ENCODE measurements around the gene CSF3. TPM values are rescaled to one million over a fixed set of nuclear protein-coding genes. Genes with fewer than 3 reads are reported as not detected.

CSF3 gene
- total and polyA plus RNA-seq, 2 of the 13 experiments (the other 11 are each of a cell fraction or from before 2014, with no cell fraction given) = 0.09 TPM; not detected in 1

DNA sequence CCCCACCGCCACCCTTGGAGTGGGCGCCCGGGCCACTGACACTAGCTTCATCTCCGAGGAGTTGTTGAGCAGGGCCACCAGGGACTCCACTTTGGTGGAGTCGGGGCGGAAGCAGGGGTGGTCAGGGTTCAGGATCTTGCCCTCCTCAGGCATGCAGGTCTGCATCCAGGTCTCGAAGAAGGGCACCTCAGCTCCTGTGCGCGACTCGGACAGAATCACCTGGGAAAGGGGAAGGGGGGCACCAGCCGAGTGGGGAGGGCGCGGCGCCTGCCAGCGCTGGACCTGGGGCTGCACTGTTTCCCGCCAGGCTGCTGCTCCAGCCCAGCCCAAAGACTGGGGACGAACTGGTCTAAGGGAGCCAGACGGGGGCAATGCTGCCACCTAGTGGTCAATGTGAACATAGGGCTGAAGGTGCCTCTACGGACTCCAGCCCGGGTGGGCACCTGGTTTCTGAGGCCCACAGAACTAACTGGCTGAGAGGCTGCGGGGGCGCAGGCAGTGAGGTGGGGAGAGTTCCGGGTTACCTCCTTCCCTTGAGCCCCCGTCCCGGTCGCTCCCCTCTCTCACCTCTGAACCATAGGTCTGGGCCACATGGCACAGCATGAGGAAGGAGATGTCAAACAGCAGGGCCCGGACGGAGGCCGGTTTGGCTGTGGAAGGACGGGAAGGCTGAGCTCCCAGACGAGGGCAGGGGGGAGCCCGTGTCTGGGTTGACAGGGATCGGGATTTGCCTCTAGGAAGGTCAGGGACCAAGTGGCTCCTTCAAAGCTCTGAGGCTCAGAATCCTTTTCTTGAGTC lies 11.8 kb downstream of the CSF3 start (continued):
- TF ChIP-seq, protein P1, sequence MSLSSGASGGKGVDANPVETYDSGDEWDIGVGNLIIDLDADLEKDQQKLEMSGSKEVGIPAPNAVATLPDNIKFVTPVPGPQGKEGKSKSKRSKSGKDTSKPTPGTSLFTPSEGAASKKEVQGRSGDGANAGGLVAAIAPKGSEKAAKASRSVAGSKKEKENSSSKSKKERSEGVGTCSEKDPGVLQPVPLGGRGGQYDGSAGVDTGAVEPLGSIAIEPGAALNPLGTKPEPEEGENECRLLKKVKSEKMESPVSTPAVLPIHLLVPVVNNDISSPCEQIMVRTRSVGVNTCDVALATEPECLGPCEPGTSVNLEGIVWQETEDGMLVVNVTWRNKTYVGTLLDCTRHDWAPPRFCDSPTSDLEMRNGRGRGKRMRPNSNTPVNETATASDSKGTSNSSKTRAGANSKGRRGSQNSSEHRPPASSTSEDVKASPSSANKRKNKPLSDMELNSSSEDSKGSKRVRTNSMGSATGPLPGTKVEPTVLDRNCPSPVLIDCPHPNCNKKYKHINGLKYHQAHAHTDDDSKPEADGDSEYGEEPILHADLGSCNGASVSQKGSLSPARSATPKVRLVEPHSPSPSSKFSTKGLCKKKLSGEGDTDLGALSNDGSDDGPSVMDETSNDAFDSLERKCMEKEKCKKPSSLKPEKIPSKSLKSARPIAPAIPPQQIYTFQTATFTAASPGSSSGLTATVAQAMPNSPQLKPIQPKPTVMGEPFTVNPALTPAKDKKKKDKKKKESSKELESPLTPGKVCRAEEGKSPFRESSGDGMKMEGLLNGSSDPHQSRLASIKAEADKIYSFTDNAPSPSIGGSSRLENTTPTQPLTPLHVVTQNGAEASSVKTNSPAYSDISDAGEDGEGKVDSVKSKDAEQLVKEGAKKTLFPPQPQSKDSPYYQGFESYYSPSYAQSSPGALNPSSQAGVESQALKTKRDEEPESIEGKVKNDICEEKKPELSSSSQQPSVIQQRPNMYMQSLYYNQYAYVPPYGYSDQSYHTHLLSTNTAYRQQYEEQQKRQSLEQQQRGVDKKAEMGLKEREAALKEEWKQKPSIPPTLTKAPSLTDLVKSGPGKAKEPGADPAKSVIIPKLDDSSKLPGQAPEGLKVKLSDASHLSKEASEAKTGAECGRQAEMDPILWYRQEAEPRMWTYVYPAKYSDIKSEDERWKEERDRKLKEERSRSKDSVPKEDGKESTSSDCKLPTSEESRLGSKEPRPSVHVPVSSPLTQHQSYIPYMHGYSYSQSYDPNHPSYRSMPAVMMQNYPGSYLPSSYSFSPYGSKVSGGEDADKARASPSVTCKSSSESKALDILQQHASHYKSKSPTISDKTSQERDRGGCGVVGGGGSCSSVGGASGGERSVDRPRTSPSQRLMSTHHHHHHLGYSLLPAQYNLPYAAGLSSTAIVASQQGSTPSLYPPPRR (CRISPR knock-in tag; IDR thresholded peaks at IDR 0.05; ENCODE audit: borderline replicate concordance) = no peak
- no peak for TF ChIP-seq ZNF7 (CRISPR knock-in tag; IDR thresholded peaks at IDR 0.05)
- TF ChIP-seq ZNF446 (CRISPR knock-in tag; IDR thresholded peaks at IDR 0.05) = no peak
- TF ChIP-seq NCOA1 (CRISPR knock-in tag; IDR thresholded peaks at IDR 0.05) = no peak
- no peak for TF ChIP-seq NKX3-1 (CRISPR knock-in tag; IDR thresholded peaks at IDR 0.05)
- no peak for TF ChIP-seq LCORL (IDR thresholded peaks at IDR 0.05)
- no peak for TF ChIP-seq LCORL (CRISPR knock-in tag; IDR thresholded peaks at IDR 0.05)
- no peak for TF ChIP-seq ZNF563 (CRISPR knock-in tag; IDR thresholded peaks at IDR 0.05)
- TF ChIP-seq, protein P2, sequence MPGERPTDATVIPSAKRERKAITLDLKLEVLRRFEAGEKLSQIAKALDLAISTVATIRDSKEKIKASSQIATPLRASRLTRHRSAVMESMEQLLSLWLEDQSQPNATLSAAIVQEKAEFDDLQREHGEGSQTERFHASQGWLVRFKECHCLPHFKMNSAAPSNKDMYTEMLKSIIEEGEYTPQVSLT (CRISPR knock-in tag; IDR thresholded peaks at IDR 0.05; ENCODE audit: borderline replicate concordance, low read depth) = no peak
- TF ChIP-seq SMYD3 (CRISPR knock-in tag; IDR thresholded peaks at IDR 0.05) = no peak
- no peak for TF ChIP-seq MEF2D (CRISPR knock-in tag; IDR thresholded peaks at IDR 0.05)
- TF ChIP-seq ZNF883 (CRISPR knock-in tag; IDR thresholded peaks at IDR 0.05; ENCODE audit: not compliant biosample characterization) = peak; percentile 69
- no peak for TF ChIP-seq FOXA1 (IDR thresholded peaks at IDR 0.05)
- TF ChIP-seq FOXA1 (CRISPR knock-in tag; IDR thresholded peaks at IDR 0.05) = no peak
- TF ChIP-seq SP140L (CRISPR knock-in tag; IDR thresholded peaks at IDR 0.05; ENCODE audit: borderline replicate concordance) = no peak
- no peak for TF ChIP-seq ZFP90 (CRISPR knock-in tag; IDR thresholded peaks at IDR 0.05; ENCODE audit: borderline replicate concordance)
- TF ChIP-seq, protein P3, sequence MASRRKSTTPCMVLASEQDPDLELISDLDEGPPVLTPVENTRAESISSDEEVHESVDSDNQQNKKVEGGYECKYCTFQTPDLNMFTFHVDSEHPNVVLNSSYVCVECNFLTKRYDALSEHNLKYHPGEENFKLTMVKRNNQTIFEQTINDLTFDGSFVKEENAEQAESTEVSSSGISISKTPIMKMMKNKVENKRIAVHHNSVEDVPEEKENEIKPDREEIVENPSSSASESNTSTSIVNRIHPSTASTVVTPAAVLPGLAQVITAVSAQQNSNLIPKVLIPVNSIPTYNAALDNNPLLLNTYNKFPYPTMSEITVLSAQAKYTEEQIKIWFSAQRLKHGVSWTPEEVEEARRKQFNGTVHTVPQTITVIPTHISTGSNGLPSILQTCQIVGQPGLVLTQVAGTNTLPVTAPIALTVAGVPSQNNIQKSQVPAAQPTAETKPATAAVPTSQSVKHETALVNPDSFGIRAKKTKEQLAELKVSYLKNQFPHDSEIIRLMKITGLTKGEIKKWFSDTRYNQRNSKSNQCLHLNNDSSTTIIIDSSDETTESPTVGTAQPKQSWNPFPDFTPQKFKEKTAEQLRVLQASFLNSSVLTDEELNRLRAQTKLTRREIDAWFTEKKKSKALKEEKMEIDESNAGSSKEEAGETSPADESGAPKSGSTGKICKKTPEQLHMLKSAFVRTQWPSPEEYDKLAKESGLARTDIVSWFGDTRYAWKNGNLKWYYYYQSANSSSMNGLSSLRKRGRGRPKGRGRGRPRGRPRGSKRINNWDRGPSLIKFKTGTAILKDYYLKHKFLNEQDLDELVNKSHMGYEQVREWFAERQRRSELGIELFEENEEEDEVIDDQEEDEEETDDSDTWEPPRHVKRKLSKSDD (CRISPR knock-in tag; IDR thresholded peaks at IDR 0.05; ENCODE audit: low read depth) = no peak
- peak; percentile 50; the same call in 1 of the 2 replicates for TF ChIP-seq BORCS8-MEF2B (CRISPR knock-in tag; IDR thresholded peaks at IDR 0.05)
- no peak for TF ChIP-seq ATF1 (CRISPR knock-in tag; IDR thresholded peaks at IDR 0.05)
- TF ChIP-seq ZNF337 (CRISPR knock-in tag; IDR thresholded peaks at IDR 0.05; ENCODE audit: borderline replicate concordance, low read depth) = no peak
- TF ChIP-seq ZNF121 (CRISPR knock-in tag; IDR thresholded peaks at IDR 0.05) = no peak
- no peak for TF ChIP-seq EZH2 (conservative IDR thresholded peaks at IDR 0.05; ENCODE audit: low read depth, low read length)

Measured in HepG2 (cell line).